A673 (cell line): ENCODE results near the gene MCM7.

Experiments used
- EZH2 ChIP-seq: fragments of 200-600 bp; sonication (generic); IDR thresholded peaks from 2 replicates; pipeline ENCODE4 v1.6.1; 2017; ENCODE audit warnings: borderline replicate concordance, low read depth, mild to moderate bottlenecking, mixed read lengths, antibody characterized with exemption, low read length; ENCODE audit not compliant: poor library complexity, severe bottlenecking
- TF ChIP-seq, protein P1 (sequence below): fragments of 300-800, 200-600 bp; sonication (generic); conservative IDR thresholded peaks from 2 replicates; pipeline ENCODE4 v1.5.1; 2017; ENCODE audit warnings: low read depth, mild to moderate bottlenecking, antibody characterized with exemption, low read length, moderate library complexity, mixed read lengths

GRCh38 chr7:100127866-100128636, 26.9 kb upstream of the MCM7 start:
- TF ChIP-seq, protein P1, sequence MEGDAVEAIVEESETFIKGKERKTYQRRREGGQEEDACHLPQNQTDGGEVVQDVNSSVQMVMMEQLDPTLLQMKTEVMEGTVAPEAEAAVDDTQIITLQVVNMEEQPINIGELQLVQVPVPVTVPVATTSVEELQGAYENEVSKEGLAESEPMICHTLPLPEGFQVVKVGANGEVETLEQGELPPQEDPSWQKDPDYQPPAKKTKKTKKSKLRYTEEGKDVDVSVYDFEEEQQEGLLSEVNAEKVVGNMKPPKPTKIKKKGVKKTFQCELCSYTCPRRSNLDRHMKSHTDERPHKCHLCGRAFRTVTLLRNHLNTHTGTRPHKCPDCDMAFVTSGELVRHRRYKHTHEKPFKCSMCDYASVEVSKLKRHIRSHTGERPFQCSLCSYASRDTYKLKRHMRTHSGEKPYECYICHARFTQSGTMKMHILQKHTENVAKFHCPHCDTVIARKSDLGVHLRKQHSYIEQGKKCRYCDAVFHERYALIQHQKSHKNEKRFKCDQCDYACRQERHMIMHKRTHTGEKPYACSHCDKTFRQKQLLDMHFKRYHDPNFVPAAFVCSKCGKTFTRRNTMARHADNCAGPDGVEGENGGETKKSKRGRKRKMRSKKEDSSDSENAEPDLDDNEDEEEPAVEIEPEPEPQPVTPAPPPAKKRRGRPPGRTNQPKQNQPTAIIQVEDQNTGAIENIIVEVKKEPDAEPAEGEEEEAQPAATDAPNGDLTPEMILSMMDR, result no peak
- no peak for TF ChIP-seq EZH2
